ENCODE data around the gene CFI.

GRCh38 chr4:109719604-109720003 is 82.2 kb downstream of the CFI start:
- no peak for TF ChIP-seq CTCF (conservative IDR thresholded peaks at IDR 0.05; ENCODE audit: low read depth, low read length)
- no peak for TF ChIP-seq ELK1 (IDR thresholded peaks at IDR 0.05; ENCODE audit: borderline replicate concordance, low read depth, low read length)
- TF ChIP-seq SMC3 (IDR thresholded peaks at IDR 0.05; ENCODE audit: low read depth, low read length): no peak
- TF ChIP-seq POLR2A (IDR thresholded peaks at IDR 0.05; ENCODE audit: low read depth, low read length): no peak
- TF ChIP-seq FOS (IDR thresholded peaks at IDR 0.05; ENCODE audit: low read depth, low read length): no peak
- TF ChIP-seq RFX5 (IDR thresholded peaks at IDR 0.05; ENCODE audit: low read depth, low read length): no peak
- no peak for TF ChIP-seq CEBPB (IDR thresholded peaks at IDR 0.05; ENCODE audit: low read depth, low read length)
